ENCODE data around the gene YPEL3.

Gene YPEL3

GRCh38 chr16:30060346-30060745 is 35.7 kb downstream of the YPEL3 start:
- Histone ChIP-seq H3K9me3 (ENCODE audit: severe bottlenecking) (no peaks in the 10 kb centered on the region), H3K36me3 (ENCODE audit: low read depth) (peaks cover 27% of the 10 kb centered on the region), H3K4me3 (ENCODE audit: severe bottlenecking) (no peak overlapping the region), H3K4me1 (ENCODE audit: insufficient read depth, poor library complexity, severe bottlenecking) (peaks cover 13% of the 10 kb centered on the region), H3K27ac (ENCODE audit: poor library complexity, severe bottlenecking) (no peak overlapping the region), H3K27me3 (ENCODE audit: insufficient read depth, poor library complexity, severe bottlenecking) (no peaks in the 10 kb centered on the region)
- ATAC-seq (ENCODE audit: low read depth) (no peak), DNase-seq (ENCODE audit: low spot score) (no peak)
- TF ChIP-seq, protein P1, sequence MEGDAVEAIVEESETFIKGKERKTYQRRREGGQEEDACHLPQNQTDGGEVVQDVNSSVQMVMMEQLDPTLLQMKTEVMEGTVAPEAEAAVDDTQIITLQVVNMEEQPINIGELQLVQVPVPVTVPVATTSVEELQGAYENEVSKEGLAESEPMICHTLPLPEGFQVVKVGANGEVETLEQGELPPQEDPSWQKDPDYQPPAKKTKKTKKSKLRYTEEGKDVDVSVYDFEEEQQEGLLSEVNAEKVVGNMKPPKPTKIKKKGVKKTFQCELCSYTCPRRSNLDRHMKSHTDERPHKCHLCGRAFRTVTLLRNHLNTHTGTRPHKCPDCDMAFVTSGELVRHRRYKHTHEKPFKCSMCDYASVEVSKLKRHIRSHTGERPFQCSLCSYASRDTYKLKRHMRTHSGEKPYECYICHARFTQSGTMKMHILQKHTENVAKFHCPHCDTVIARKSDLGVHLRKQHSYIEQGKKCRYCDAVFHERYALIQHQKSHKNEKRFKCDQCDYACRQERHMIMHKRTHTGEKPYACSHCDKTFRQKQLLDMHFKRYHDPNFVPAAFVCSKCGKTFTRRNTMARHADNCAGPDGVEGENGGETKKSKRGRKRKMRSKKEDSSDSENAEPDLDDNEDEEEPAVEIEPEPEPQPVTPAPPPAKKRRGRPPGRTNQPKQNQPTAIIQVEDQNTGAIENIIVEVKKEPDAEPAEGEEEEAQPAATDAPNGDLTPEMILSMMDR (IDR thresholded peaks at IDR 0.05; ENCODE audit: poor library complexity, severe bottlenecking): no peak

DNA sequence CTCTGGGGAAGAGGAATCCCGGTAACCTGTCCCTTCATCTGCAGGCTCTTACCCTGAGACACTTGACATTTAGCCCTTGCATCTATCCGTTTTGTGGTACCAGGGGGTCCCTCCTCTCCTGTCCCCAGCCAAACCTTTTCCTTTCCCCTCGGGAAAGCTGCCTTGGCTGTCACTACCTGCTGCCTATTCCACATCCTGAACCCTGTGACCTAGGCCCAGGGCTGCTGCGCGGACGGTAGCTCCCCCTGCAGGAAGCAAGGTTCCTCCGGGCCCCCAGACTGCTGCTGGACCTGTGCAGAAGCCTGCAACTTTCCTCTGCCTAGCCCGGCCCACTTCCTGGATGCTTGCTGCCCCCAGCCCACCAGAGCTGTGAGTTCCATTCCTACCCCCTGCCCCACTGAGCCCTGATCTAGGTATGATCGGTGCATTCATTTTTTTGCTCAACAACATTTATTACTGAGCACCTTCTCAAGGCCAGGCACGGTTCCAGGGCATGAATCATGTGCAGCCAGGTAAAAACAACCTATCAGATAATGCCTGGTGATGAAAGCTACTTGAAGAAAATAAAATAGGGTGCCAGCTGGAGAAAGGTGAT is 41.0 kb downstream of the YPEL3 start:
- peaks cover 19% of the 10 kb centered on the region for H3K4me1 ChIP-seq (ENCODE audit: insufficient read depth, poor library complexity, severe bottlenecking)
- H3K9me3 ChIP-seq (ENCODE audit: severe bottlenecking): no peaks in the 10 kb centered on the region
- peak; percentile 64 for DNase-seq (ENCODE audit: low spot score)
- TF ChIP-seq, protein P1 (IDR thresholded peaks at IDR 0.05; ENCODE audit: poor library complexity, severe bottlenecking): peak; percentile 63
- ATAC-seq (ENCODE audit: low read depth): peak; percentile 56
- peak overlapping the region; percentile 80 for H3K27ac ChIP-seq (ENCODE audit: poor library complexity, severe bottlenecking)
- no peaks in the 10 kb centered on the region for H3K27me3 ChIP-seq (ENCODE audit: insufficient read depth, poor library complexity, severe bottlenecking)
- H3K36me3 ChIP-seq (ENCODE audit: low read depth): peaks cover 27% of the 10 kb centered on the region
- no peak overlapping the region for H3K4me3 ChIP-seq (ENCODE audit: severe bottlenecking)

- DNase-seq (ENCODE audit: low spot score) (no peak), ATAC-seq (ENCODE audit: low read depth) (no peak)
- no peak overlapping the region for H3K4me3 ChIP-seq (ENCODE audit: severe bottlenecking)
- H3K27me3 ChIP-seq (ENCODE audit: insufficient read depth, poor library complexity, severe bottlenecking): no peaks in the 10 kb centered on the region
- H3K27ac ChIP-seq (ENCODE audit: poor library complexity, severe bottlenecking): peak overlapping the region; percentile 80
- no peaks in the 10 kb centered on the region for H3K9me3 ChIP-seq (ENCODE audit: severe bottlenecking)
- peaks cover 19% of the 10 kb centered on the region for H3K4me1 ChIP-seq (ENCODE audit: insufficient read depth, poor library complexity, severe bottlenecking)
- TF ChIP-seq, protein P1 (IDR thresholded peaks at IDR 0.05; ENCODE audit: poor library complexity, severe bottlenecking): no peak
- peaks cover 22% of the 10 kb centered on the region for H3K36me3 ChIP-seq (ENCODE audit: low read depth)
Measured at GRCh38 chr16:30054451-30054850, 41.6 kb downstream of the YPEL3 start.

- Histone ChIP-seq H3K27ac (ENCODE audit: poor library complexity, severe bottlenecking) (peak overlapping the region; percentile 80), H3K36me3 (ENCODE audit: low read depth) (peaks cover 15% of the 10 kb centered on the region), H3K4me1 (ENCODE audit: insufficient read depth, poor library complexity, severe bottlenecking) (peaks cover 19% of the 10 kb centered on the region), H3K27me3 (ENCODE audit: insufficient read depth, poor library complexity, severe bottlenecking) (no peaks in the 10 kb centered on the region), H3K4me3 (ENCODE audit: severe bottlenecking) (peak overlapping the region; percentile 63), H3K9me3 (ENCODE audit: severe bottlenecking) (no peaks in the 10 kb centered on the region)
- ATAC-seq (ENCODE audit: low read depth) (peak; percentile 57), DNase-seq (ENCODE audit: low spot score) (no peak)
- TF ChIP-seq, protein P1 (IDR thresholded peaks at IDR 0.05; ENCODE audit: poor library complexity, severe bottlenecking): no peak
Measured at GRCh38 chr16:30053376-30054015, 42.5 kb downstream of the YPEL3 start.
